ENCODE data around the gene PRKCH.

The PRKCH gene

DNA sequence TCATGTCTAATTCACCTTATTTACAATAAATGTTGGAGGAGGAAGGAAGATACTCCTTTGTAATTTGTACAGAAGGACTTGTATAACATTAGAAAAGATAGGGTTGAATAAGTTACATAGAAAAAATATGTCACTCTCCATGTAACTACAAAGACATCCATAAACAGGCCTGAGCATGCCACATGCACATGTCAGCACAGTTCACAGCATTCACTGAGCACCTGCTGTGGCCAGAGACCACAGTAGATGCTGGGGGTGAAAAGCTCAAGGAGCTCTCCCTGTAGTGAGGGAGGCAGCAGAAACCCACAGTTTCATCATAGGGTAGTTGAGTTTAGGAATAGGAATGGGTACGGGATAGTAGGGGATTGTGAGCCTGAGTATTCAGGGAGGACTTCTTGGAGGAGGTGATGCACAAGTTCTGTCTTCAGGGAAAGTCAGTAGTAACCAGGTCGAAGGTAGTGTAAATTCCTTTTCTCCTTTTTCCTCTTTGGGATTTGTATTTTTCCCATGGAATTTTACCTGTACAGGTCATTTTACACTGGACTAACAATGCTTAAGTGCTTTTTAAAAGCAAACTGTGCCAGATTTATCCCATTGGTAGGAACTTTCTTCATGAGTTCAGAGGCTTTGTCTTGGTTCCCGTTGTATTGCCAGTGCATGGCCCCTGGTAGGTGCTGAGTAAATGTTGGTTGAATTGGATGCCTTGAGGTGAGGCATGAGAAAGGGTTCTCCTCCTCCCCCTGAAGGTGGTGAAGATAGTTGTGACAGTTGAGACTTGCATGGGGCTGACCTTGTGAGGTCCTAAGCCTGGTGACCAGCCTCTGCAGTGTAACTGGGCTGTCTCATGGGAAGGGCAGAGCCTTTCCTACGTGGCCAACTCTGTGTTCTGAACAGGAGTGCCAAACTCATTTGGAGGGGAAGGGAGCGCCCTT is 20.2 kb downstream of the PRKCH start:
- no peak for DNase-seq (ENCODE audit: extremely low read depth, low read depth)
- TF ChIP-seq, protein P1, sequence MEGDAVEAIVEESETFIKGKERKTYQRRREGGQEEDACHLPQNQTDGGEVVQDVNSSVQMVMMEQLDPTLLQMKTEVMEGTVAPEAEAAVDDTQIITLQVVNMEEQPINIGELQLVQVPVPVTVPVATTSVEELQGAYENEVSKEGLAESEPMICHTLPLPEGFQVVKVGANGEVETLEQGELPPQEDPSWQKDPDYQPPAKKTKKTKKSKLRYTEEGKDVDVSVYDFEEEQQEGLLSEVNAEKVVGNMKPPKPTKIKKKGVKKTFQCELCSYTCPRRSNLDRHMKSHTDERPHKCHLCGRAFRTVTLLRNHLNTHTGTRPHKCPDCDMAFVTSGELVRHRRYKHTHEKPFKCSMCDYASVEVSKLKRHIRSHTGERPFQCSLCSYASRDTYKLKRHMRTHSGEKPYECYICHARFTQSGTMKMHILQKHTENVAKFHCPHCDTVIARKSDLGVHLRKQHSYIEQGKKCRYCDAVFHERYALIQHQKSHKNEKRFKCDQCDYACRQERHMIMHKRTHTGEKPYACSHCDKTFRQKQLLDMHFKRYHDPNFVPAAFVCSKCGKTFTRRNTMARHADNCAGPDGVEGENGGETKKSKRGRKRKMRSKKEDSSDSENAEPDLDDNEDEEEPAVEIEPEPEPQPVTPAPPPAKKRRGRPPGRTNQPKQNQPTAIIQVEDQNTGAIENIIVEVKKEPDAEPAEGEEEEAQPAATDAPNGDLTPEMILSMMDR (IDR thresholded peaks at IDR 0.05; ENCODE audit: low read depth, low read length, missing control alignments), result no peak
- no peak overlapping the region for H3K4me3 ChIP-seq (replicated peaks; ENCODE audit: low read depth, low read length)

DNA sequence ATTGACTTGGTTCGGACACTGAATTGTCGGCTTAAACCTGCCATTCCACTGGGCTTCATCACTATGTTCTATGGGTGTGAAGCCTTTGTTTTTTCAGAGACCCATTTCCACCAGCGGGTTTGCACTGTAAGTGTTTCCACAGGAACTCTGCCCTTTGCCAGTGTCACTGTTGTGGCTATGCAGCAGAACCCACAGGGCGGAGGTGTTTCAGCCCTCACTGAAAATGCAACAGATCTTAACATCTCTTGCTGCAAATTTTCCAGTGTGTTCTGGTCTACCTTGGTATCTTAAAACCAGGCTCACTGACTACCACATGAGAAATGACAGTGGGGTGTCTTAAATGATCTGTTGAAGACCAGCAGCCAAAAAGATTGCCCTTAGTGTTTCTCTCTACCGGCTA is 21.1 kb downstream of the PRKCH start:
- TF ChIP-seq, protein P1 (IDR thresholded peaks at IDR 0.05; ENCODE audit: low read depth, low read length, missing control alignments), result no peak
- no peak for DNase-seq (ENCODE audit: extremely low read depth, low read depth)
- no peak overlapping the region for H3K4me3 ChIP-seq (replicated peaks; ENCODE audit: low read depth, low read length)

DNA sequence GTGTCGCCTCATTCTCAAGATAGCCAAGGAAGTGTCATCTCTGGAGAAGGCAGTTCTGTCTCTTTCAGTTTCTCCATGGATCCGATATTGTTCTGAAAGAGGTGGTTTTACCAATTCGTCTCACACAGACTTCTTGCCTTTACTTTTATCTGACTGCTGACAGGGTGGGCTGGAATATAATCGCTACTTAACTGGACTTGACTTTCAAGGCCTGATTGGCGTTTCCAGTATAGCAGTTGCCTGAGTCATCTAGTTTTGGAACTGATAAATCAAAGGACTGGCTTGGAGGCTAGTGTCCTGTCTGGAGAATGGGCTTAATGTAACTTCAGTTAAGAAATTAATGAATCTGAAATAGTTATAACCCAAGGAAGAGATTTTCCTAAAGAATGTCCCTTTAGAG is 21.6 kb downstream of the PRKCH start:
- DNase-seq (ENCODE audit: extremely low read depth, low read depth), result no peak
- TF ChIP-seq, protein P1 (IDR thresholded peaks at IDR 0.05; ENCODE audit: low read depth, low read length, missing control alignments), result no peak
- H3K4me3 ChIP-seq (replicated peaks; ENCODE audit: low read depth, low read length), result no peak overlapping the region

DNA sequence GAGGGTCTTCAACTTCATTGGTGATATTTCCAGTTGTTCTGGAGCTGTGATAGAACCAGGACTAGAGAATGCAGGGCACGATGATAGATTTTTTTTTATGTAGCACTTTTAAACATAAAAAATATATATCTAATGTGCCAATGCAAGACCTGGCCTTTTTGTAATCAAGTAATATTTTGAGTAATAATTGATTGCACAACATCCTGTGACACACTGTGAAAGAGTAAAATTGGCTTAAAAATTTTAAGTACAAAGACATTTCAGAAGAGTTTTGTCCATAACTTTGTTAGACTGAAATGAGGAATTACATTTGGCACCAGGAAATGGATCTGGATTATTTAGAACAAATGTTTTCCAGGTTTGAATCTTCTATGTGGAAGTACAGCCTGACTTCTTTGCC is 22.1 kb downstream of the PRKCH start:
- H3K4me3 ChIP-seq (replicated peaks; ENCODE audit: low read depth, low read length), result no peak overlapping the region
- DNase-seq (ENCODE audit: extremely low read depth, low read depth), result no peak
- TF ChIP-seq, protein P1 (IDR thresholded peaks at IDR 0.05; ENCODE audit: low read depth, low read length, missing control alignments), result no peak

DNA sequence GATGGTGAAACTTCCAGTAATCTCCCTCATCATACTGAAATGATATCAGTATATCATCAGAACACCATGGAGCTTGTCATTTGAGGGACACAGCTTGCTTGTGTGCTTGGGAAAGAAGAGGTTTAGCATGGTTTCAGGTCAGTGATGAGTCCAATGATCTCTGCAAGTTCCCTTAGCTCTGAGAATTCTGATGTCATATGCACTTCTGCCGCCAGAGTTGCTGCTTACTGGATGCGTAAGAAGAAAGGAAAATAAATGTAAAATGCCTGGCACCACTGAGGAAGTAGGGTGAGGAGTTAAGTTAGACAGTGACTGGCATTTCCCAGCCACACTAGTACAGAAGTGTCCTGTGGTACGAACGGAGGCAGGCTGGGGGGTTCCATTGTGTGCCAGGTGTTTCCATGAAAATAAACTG is 22.6 kb downstream of the PRKCH start:
- no peak for DNase-seq (ENCODE audit: extremely low read depth, low read depth)
- TF ChIP-seq, protein P1 (IDR thresholded peaks at IDR 0.05; ENCODE audit: low read depth, low read length, missing control alignments), result no peak
- no peak overlapping the region for H3K4me3 ChIP-seq (replicated peaks; ENCODE audit: low read depth, low read length)

DNA sequence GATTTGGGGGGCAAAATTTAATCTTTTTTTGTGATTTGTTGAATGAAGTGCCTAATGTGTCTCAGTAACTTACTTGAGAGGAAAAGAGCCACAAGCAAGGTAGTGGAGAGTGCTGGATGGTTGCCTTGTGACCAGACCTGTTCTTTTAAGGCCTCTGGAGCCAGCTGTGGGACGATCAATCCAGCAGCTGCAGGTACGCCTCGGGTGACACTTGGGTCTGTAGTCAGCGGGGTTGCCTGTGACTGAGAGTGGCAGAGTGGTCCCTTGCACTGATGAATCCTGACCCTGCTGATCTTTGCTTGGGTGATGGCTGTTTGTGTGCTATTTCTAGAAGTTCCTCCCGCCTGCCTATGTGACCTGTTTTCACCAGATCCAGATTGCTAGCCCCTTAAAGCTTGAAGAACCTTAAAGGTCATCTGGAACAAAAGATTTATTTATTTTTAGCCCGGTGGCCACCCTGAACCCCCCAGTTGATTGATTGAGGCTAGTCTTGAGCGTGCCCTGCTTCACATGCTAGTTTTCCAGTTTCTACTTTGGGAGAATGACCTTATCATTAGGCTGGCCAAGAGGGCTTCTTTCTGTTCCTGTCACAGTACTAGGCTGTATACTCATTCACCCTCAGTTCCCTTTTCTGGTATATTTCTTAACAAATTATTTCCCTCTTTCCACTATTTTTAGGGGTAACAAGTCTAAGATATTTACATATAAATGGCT is 23.2 kb downstream of the PRKCH start:
- TF ChIP-seq, protein P1 (IDR thresholded peaks at IDR 0.05; ENCODE audit: low read depth, low read length, missing control alignments), result no peak
- H3K4me3 ChIP-seq (replicated peaks; ENCODE audit: low read depth, low read length), result no peak overlapping the region
- DNase-seq (ENCODE audit: extremely low read depth, low read depth), result no peak
